PFSK-1 (cell line): ENCODE results near the gene TNFRSF13B.

ENCODE experiments used
- FOXP2 ChIP-seq: optimal IDR thresholded peaks from 2 replicates; pipeline ENCODE3; 2011; ENCODE audit warnings: borderline replicate concordance, control low read depth, inconsistent platforms; ENCODE audit not compliant: insufficient read depth; ENCODE audit errors: extremely low read length, extremely low read depth
- POLR2AphosphoS5 ChIP-seq: IDR thresholded peaks from 2 replicates; pipeline ENCODE4 v1.6.1; 2012; ENCODE audit warnings: low read depth, mild to moderate bottlenecking, control low read depth, low read length, moderate library complexity
- SIN3A ChIP-seq: IDR thresholded peaks from 2 replicates; pipeline ENCODE4 v1.6.1; 2012; ENCODE audit warnings: mild to moderate bottlenecking, low read length, moderate library complexity, borderline replicate concordance; ENCODE audit not compliant: insufficient read depth
- TAF1 ChIP-seq: IDR thresholded peaks from 2 replicates; pipeline ENCODE4 v1.6.1; 2012; ENCODE audit warnings: low read length, control low read depth, borderline replicate concordance; ENCODE audit not compliant: insufficient read depth
- TF ChIP-seq, protein P1 (sequence below), 2 experiments: IDR thresholded peaks; 2 replicates each; pipeline versions ENCODE4 v1.6.1 to v1.8.0; 2011 to 2012; ENCODE audit warnings: low read depth in 2 of 2, low read length in 2 of 2, control low read depth in 1 of 2, inconsistent platforms in 1 of 2, mild to moderate bottlenecking in 1 of 2, moderate library complexity in 1 of 2; ENCODE audit not compliant: insufficient read depth in 1 of 2

TNFRSF13B gene

DNA sequence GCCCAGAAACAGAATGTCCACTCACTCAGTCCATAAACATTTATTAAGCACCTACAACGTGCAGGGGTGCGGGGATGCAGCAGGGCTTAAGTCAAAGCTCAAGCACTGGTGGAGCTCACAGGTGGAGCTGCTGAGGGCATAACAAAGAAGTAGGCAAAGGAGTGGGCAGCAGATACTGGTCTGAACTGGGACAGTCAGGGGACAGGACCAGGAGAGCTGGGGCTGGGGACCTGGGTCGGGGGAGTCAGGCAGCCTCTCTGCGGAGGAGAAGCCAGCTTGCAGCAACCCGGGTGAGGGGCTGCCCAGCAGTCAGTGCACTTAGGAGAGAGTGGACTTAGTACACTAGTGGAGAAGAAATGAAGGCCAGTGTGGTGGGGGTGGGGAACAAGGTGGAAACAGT lies 10.0 kb upstream of the TNFRSF13B start:
- no peak for TF ChIP-seq FOXP2
- TF ChIP-seq TAF1 = no peak

DNA sequence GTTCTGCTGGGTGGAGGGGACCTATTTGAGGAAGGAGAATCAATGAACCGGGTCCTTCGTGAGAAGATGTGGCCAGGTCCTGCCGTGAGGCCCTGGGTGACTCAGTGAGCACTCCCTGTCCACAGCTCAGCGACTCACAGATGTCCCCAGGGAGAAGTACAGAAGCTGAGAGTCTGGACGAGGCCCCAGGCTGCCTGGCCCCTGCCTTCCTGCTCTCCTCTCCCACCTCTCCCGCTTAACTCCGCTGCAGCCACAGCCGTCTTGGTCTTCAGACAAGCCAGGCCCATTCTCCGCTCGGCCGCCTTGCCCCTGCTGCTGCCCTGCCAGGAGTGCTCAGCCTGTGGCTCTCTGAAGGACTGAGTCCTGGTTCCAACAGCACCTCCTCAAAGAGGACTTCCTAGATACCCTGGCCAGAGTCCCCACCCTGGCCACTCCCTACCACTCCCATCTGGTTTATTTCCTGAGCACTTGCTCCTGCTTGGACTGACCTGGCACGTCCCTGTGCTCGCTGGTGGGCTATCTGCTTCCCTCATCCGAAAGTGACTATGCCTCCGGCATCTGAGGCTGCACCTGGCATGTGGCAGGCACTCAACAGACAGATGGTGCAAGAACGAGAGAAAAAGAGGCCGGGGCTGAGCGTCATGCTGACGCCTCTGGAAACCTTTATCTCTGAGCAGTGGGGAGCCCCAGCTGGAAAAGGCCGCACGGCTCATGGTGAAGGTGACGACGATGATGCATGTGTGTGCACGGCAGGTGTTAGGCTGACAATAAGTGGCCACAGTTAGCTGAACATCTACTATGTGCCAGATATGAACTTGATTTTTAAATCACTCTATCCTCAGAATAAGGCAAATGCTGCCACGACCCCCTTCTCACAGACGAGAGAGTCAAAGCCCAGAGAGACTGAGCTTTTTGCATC lies 9.2 kb upstream of the TNFRSF13B start:
- TF ChIP-seq POLR2AphosphoS5 (no peak), TAF1 (no peak), SIN3A (no peak)
- TF ChIP-seq, protein P1, sequence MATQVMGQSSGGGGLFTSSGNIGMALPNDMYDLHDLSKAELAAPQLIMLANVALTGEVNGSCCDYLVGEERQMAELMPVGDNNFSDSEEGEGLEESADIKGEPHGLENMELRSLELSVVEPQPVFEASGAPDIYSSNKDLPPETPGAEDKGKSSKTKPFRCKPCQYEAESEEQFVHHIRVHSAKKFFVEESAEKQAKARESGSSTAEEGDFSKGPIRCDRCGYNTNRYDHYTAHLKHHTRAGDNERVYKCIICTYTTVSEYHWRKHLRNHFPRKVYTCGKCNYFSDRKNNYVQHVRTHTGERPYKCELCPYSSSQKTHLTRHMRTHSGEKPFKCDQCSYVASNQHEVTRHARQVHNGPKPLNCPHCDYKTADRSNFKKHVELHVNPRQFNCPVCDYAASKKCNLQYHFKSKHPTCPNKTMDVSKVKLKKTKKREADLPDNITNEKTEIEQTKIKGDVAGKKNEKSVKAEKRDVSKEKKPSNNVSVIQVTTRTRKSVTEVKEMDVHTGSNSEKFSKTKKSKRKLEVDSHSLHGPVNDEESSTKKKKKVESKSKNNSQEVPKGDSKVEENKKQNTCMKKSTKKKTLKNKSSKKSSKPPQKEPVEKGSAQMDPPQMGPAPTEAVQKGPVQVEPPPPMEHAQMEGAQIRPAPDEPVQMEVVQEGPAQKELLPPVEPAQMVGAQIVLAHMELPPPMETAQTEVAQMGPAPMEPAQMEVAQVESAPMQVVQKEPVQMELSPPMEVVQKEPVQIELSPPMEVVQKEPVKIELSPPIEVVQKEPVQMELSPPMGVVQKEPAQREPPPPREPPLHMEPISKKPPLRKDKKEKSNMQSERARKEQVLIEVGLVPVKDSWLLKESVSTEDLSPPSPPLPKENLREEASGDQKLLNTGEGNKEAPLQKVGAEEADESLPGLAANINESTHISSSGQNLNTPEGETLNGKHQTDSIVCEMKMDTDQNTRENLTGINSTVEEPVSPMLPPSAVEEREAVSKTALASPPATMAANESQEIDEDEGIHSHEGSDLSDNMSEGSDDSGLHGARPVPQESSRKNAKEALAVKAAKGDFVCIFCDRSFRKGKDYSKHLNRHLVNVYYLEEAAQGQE (IDR thresholded peaks at IDR 0.05; ENCODE audit: insufficient read depth in 1 of 2, low read depth in 2 of 2, low read length in 2 of 2) = no peak

DNA sequence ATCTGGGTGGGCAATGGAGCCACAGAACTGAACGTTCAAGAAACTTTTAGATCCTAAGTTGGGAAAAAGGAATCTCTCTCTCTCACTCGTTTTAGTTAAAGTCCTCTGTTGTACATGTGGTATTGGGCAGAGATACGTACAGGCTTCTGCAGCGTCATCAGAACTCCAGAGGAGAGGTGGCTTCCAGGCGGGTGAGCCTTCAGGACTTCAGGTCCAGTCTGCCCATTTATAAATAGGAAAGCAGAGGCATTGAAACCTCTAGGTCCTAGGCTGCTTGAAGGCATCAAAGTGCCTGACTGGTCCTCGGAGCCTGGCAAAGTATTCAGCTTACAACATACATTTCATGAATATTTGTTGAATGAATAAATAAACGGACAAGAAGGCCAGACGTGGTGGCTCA lies 8.1 kb upstream of the TNFRSF13B start:
- TF ChIP-seq SIN3A (no peak), TAF1 (no peak), POLR2AphosphoS5 (no peak), FOXP2 (no peak)
- TF ChIP-seq, protein P1 (IDR thresholded peaks at IDR 0.05; ENCODE audit: insufficient read depth in 1 of 2, low read depth in 2 of 2, low read length in 2 of 2) = no peak

DNA sequence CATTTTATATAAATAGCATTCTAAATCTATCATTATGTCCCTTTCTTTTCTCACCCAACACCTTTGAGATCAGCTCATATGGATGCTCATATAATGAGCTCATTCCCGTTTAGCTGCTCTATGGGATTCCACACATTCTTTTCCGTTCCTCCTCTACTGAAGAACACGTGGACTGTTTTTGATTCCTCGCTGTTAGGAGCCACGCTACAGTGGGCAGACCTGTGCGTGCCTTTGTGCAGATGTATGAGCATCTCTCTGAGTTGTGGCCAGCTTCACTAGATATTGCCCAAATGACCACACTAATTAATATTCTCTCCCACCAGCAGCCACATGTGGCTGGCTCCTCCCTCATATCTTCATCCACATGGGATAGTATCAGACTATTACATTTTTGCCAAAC lies 6.0 kb upstream of the TNFRSF13B start:
- TF ChIP-seq, protein P1 (IDR thresholded peaks at IDR 0.05; ENCODE audit: insufficient read depth in 1 of 2, low read depth in 2 of 2, low read length in 2 of 2) = no peak
- TF ChIP-seq SIN3A (no peak), POLR2AphosphoS5 (no peak), FOXP2 (no peak), TAF1 (no peak)

DNA sequence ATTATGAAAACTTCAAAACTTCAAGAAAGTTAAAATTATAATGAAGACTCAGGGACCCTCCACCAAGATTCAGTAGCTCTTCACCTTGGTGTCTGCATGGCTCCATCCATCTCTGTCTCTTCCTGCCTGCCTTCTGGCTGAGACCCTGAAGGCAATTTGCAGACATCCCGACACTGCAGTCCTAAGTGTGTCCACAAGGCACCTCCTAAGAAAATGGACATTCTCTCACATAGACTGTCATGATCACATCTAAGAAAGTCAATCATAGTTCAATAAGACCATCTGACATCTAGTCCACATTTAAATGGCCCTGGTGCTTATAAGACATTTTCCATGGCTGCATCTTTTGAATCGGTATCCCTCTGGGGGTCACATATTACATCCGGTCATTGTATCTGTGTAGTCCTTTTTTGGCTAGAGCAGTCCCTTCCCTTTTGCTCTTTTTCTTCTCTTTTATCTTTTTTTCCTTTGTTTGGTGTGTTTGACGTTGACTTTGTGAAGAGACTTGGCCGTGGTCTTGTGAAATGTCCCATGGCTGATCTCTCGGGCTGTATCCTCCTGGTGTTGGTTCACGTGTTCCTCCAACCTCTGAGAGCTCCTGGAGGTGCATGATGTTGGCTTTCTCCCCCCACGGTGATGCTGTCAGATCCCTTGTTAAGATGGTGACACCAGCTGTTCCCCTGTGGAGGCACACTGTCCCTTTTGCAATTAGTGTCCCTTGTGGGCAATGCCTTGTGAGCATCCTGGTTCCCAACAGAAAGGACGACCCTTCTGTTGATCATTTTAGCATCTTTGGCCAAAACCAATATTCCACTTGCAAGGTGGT lies 5.0 kb upstream of the TNFRSF13B start:
- no peak for TF ChIP-seq FOXP2
- TF ChIP-seq POLR2AphosphoS5 = no peak
- no peak for TF ChIP-seq TAF1
- TF ChIP-seq, protein P1 (IDR thresholded peaks at IDR 0.05; ENCODE audit: insufficient read depth in 1 of 2, low read depth in 2 of 2, low read length in 2 of 2) = no peak
- TF ChIP-seq SIN3A = no peak
